Glomerular endothelial cell (primary cell): ENCODE results near the gene STYK1. TPM values are rescaled to one million over a fixed set of nuclear protein-coding genes. Genes with fewer than 3 reads are reported as not detected.
"Not testable (repeated sequence)": the region's sequence is repeated elsewhere in the genome, so short reads cannot be mapped to it uniquely, and the experiment has no call there.

Source experiments
- DNase-seq: peaks from one replicate; pipeline ENCODE4 v3.0.0-alpha.2; 2011; ENCODE audit warnings: low read depth, low spot score; ENCODE audit errors: extremely low read depth
- total RNA-seq: library from RNA; depleted of rRNA; stranded (reverse); fragments of >200 nt; gene quantifications from 2 replicates; pipeline ENCODE4 v1.2.3, GENCODE V29; 2015

Gene STYK1
- total RNA-seq, 1 donor from 2014 or later, result 1.5 TPM

DNA sequence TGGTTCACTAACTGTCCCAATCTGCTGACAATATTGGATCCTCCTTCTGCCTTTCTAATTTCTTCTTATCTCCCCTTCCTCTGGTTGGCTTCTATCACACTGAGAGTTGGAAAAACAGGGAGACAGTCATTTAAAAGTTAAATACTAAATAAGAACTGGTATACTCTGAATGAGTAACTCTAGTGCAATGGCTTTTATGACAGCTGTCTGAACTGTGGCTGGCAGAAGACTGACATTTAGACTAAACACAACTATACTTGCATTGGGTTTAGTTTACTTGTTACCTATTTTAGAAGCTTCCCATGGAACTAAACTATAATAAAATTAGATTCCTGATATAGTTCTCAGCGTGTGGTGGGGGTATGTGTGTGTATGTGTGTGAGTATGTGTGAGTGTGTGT is 52.6 kb downstream of the STYK1 start:
- no peak for DNase-seq

DNA sequence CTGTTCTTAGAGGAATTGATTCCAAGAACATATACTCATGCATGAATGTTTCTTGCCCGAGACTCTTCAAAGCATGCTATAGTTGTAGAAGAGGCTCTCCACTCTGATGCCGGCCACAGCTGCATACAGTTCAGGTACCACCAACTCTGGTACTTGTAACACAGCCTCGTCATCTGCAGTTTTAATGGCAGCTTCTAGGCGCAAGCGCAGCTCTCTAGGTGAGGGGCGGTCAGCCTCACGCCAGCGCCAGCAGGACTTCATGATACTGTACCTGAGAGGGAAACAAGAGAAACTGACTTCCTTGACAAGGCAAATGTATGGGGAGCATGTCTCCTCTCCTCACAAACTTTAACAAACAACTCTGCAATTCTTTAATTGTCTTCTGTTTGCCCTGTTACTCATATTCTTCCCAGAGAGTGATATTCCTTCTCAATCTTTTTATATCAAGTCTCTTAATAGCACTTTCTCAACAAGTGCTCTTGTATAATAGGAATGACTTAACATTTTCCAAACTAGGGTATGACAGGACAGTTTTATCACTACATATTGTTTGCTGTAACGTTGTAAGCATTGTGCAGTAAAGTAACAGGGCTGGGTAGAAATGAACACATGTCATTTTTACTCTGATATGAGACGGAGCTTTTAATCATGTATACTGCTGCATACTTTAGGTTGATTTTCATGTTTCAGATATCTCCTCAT is 53.6 kb downstream of the STYK1 start:
- no peak for DNase-seq

DNA sequence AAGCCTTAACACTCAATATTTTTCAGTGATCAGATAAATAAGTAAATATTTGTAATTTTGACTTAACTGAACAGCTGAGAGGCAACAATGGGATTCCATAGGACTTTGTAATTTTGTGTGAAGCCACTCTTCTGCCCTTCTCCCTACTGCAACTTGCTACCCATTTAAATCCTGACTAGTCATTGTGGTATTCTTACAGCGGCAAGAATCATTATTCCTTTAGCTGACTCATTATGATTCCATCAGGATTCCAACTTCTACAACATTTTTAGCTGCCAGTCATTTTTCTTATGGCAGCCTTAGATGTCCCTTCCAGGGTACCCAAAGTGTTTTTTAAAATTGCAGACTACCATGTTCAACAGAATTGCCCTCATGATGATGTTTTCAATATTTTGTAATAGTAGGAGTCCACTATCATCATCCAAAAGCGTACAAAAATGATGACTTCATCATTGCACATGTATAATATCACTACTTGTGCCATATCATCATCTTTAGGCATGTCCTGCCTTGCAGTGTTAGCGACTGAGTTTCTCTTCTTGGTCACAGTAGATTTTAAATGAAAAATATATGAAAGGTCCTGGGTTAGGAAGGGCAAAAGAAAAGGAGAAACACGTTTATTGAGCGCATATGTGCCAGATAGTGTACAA is 55.4 kb downstream of the STYK1 start:
- DNase-seq, result no peak

GRCh38 chr12:10617863-10618262 is 56.0 kb downstream of the STYK1 start:
- DNase-seq, result no peak

DNA sequence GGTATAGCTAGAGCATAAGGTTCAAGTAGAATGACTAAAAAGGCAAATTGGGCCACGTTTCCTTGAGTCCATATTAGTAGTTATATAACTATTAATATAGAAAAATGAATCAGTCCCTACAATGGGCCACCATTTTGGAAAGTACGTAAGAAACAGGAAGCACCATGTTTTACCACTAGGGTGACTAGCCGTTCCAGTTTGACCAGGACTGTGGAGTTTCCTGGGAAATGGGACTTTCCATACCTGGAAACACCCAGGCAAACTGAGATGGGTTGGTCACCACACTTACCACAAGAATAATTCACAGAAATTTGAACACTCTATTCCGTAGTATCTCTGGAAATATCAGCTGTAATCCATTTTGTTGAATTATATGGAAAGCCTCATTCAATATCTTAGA is 58.3 kb downstream of the STYK1 start:
- no peak for DNase-seq

DNA sequence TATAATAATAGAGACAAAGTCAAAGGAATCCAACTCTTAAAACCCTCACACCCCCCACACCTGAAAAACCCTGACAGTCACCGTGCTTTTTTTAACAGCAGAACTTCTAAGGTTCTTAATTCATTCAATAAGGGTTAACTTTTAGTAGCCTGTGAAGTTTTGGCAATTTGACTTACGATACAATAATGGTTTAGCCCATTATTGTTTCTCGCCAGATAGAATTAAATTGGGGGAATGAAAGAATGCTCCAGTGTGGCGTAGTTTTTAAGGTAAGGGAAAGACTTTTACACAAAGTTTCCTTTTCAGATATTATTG is 59.8 kb downstream of the STYK1 start:
- DNase-seq, result no peak

- peak; percentile 80 for DNase-seq
Observed at GRCh38 chr12:10613349-10614055, 60.4 kb downstream of the STYK1 start, which contains the start of gene MAGOHB. TSS of gene MAGOHB (minus strand) at chr12:10613609. CDS start at chr12:10613532, 77 bp downstream.

DNA sequence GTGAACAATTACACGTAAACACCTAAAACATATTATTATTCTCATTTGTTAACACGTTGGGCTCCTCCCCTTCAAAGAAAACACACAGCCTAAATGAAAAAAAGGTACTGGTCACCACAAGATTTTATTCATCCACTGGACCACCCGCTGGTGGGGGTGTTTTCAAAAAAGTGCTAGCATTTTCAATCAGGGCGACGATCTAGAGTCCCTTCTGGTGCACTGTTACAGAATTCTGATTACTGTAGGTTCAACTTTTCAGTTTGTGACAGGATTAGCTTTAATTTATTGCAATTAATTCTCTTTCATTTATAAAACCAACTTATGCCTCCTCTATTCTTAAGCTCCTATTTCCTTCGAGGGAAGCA is 60.9 kb downstream of the STYK1 start:
- no peak for DNase-seq

- DNase-seq, result no peak
Observed at GRCh38 chr12:10612110-10612509, 61.7 kb downstream of the STYK1 start.

- DNase-seq, result not testable (repeated sequence)
Observed at GRCh38 chr12:10611258-10611657, 62.6 kb downstream of the STYK1 start.

GRCh38 chr12:10610188-10610587 is 63.7 kb downstream of the STYK1 start:
- DNase-seq, result no peak

- DNase-seq, result no peak
Observed at GRCh38 chr12:10607885-10608458, 65.9 kb downstream of the STYK1 start.

- no peak for DNase-seq
Observed at GRCh38 chr12:10601860-10602259, 72.0 kb downstream of the STYK1 start.

DNA sequence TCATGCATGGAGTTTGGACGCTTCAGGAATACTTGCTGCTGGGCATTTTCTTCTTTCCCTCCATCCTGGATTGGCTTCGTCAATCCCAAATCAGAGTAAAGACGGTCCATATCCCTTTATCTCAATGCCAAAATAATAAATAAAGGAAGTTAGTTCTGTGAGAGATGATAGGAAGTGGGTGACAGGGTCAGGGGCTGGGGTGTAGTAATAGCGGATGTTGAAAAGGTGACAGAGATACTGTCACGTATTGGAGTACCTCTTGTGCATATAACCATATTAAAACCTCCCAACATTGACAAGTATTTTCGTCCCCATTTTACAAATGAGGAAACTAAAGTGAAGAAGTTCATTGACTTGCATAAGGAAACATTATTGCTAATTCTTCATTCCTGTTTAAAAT is 72.9 kb downstream of the STYK1 start:
- DNase-seq, result no peak

DNA sequence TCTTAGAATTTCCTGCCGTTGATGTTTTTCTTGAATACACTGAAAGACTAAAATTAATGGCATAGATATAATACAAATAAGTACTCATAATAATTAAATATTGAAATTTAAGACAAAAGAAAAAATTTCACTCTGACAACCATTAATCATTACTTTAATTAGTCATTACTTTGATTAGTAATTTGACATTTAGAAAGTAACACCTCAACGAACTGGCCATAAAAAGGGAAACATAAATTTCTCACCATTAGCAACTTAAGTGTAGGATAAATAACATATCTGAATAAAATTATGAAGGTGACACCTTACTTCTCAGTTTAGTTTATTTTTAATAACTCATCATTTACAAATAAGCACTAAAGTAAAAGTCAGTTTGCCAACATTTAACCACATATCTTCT is 78.0 kb downstream of the STYK1 start:
- no peak for DNase-seq

DNA sequence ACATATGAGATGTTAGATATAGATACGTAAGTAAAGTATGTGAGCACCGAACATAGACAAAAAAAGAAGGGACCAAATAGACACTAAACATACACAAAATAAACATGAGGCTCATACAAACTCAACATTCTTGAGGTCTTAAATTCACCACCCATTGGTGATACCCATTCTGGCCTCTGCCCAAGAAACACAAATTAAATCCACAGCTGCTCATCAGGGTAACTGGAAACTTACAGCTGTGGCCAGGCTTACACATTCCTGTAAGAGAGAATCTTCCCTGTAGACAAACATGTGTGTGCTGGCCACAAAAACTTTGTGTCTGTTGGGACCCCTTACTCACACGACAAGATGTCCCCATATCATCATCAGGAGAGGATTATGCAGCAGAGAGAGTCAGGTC is 82.9 kb downstream of the STYK1 start:
- no peak for DNase-seq

DNA sequence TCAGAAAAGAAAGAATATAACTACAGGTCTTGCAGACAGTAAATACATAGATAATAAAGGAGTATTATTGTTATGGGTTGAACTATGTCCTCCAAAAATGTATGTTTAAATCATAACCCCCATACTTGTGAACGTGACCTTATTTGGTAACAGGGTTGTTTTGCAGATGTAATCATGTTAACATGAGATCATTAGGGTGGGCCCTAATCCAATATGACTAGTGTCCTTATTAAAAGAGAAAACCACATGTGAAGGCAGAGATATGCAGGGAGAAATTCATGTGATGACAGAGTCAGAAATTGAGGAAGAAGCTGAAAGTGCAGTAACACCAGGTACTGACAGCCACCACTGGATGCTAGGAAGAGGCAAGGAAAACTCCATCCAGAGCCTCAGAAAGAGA is 89.4 kb downstream of the STYK1 start:
- DNase-seq, result no peak

- DNase-seq, result no peak
Observed at GRCh38 chr12:10582704-10583103, 91.1 kb downstream of the STYK1 start.

- not testable (repeated sequence) for DNase-seq
Observed at GRCh38 chr12:10582133-10582532, 91.7 kb downstream of the STYK1 start.

DNA sequence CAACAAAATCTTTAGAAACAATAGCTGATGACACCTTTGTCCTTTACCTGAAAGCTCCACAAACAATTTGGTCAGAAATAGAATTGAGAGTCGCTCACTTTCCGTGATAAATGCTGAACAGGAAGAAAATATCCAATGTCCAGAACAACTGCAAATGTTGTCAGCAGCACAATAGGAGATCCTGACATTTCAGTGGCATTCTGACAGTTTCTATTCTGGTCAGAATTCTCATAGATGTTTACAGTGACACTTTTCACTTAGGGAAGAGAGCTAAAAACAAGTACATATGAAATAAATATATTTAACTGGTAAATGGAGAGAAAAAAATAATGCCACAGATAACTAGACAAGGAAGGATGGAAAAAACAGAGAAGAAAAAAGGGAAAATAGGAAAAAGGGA is 99.5 kb downstream of the STYK1 start:
- no peak for DNase-seq

DNA sequence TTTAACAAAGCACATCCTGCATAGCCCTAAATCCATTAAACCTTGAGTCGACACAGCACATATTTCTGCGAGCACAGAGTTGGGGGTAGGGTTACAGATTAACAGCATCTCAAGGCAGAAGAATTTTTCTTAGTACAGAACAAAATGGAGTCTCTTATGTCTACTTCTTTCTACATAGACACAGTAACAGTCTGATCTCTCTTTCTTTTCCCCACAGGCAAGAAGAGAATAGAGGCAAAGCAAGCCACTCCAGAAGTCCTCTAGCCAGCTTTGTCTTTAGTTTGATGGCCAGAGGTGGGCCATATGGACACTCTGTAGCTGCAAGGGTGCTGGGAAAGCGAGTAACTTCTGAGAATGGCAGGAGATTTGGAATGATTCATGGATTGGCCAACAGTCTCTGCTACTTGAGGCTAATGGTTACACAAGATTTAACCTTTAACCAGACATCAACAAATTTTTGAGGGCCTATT is 101.8 kb downstream of the STYK1 start:
- not testable (repeated sequence) for DNase-seq

- DNase-seq, result no peak
Observed at GRCh38 chr12:10571141-10571540, 102.7 kb downstream of the STYK1 start.
